Measurements from ENCODE around the gene MIDN.
A peak's percentile ranks its signal among the peaks of the same experiment; 100 is the strongest.

The MIDN gene

GRCh38 chr19:1251330-1252220 is 3.2 kb downstream of the MIDN start:
- peak; percentile 75 to 81 for DNase-seq
- TF ChIP-seq POLR2A (IDR thresholded peaks at IDR 0.05; ENCODE audit: low read length) = peak; percentile 13
- TF ChIP-seq GATA1 (IDR thresholded peaks at IDR 0.05; ENCODE audit: low read depth, low read length) = no peak

GRCh38 chr19:1252221-1252820 is 3.9 kb downstream of the MIDN start:
- DNase-seq = peak; percentile 67 to 80
- no peak for TF ChIP-seq GATA1 (IDR thresholded peaks at IDR 0.05; ENCODE audit: low read depth, low read length)
- TF ChIP-seq POLR2A (IDR thresholded peaks at IDR 0.05; ENCODE audit: low read length) = peak; percentile 10

GRCh38 chr19:1252821-1253513 is 4.6 kb downstream of the MIDN start:
- peak; percentile 84 to 91 for DNase-seq
- TF ChIP-seq POLR2A (IDR thresholded peaks at IDR 0.05; ENCODE audit: low read length) (no peak), GATA1 (IDR thresholded peaks at IDR 0.05; ENCODE audit: low read depth, low read length) (no peak)

GRCh38 chr19:1253514-1254080 is 5.2 kb downstream of the MIDN start:
- peak; percentile 84 to 89 for DNase-seq
- TF ChIP-seq GATA1 (IDR thresholded peaks at IDR 0.05; ENCODE audit: low read depth, low read length) (no peak), POLR2A (IDR thresholded peaks at IDR 0.05; ENCODE audit: low read length) (no peak)

GRCh38 chr19:1254081-1254527 is 5.7 kb downstream of the MIDN start:
- DNase-seq = no peak
- no peak for TF ChIP-seq GATA1 (IDR thresholded peaks at IDR 0.05; ENCODE audit: low read depth, low read length)

GRCh38 chr19:1254530-1255185 is 6.3 kb downstream of the MIDN start:
- no peak for DNase-seq
- TF ChIP-seq GATA1 (IDR thresholded peaks at IDR 0.05; ENCODE audit: low read depth, low read length) (no peak), POLR2A (IDR thresholded peaks at IDR 0.05; ENCODE audit: low read length) (no peak)

DNA sequence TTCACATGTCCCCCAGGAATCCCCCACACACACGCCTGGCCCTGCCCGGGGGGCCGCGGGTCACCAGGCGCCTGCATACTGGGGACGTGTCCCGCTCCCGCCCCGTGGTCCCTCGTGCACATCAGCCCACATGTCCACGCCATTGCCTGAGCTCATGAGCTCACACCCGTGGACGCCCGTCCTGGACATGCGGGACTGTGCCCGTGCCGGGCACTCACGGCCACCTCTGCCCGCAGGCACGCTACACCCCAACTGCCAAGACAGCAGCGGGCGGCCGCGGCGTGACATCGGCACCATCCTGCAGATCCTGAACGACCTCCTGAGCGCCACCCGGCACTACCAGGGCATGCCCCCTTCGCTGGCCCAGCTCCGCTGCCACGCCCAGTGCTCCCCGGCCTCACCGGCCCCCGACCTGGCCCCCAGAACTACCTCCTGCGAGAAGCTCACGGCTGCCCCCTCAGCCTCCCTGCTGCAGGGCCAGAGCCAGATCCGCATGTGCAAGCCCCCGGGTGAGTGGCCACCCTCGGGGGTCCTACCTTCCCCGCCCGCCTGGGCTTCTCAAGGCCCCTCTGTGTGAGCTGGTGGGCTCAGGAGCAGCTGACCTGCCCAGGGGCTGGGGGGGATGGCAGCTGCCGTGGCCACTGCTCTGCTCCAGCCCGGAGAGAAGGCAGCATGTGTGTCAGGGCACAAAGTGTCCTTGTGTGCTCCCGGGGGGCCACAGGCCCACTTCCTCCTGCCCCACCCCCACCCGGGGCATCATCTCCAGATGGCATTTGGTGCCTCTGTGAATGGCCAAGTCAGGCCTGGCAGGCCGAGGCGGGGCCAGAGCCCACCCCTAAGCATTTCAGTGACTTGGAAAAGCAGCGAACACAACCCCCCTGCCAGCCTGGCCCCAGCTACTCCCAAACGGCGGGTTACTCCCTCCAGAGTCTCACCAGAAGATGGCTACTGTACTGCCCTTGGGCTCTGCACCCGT is 7.1 kb downstream of the MIDN start:
- no peak for DNase-seq
- TF ChIP-seq POLR2A (IDR thresholded peaks at IDR 0.05; ENCODE audit: low read length) (no peak), GATA1 (IDR thresholded peaks at IDR 0.05; ENCODE audit: low read depth, low read length) (no peak)

DNA sequence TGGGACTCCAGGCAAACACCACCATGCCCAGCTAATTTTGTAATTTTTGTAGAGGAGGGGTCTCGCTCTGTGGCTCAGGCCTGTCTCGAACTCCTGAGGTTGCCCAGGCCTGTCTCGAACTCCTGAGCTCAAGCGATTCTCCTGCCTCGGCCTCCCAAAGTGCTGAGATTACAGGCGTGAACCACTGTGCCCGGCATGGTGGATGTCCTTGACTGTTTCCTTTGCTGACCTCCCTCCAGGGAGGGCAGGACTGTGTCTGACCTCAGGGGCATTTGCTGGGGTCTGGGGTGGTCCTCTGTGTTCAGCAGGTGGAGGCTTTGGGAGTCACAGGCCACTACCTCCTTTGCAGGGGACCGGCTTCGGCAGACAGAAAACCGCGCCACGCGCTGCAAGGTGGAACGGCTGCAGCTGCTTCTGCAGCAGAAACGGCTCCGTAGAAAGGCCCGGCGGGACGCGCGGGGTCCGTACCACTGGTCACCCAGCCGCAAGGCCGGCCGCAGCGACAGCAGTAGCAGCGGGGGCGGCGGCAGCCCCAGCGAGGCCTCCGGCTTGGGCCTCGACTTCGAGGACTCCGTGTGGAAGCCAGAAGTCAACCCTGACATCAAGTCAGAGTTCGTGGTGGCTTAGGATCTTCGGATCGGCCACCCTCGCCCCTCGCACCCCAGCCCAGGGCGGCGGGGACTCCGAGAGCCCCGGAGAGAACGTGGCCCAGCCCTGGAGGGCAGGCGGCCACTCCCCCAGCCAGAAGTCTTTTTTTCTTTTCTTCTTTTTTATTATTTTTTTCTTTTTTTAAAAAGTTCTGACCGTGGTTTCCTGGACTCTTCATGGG is 8.5 kb downstream of the MIDN start:
- peak; percentile 23 for TF ChIP-seq POLR2A (IDR thresholded peaks at IDR 0.05; ENCODE audit: low read length)
- TF ChIP-seq GATA1 (IDR thresholded peaks at IDR 0.05; ENCODE audit: low read depth, low read length) = no peak
- no peak for DNase-seq

GRCh38 chr19:1257475-1258162 is 9.2 kb downstream of the MIDN start:
- no peak for TF ChIP-seq POLR2A (IDR thresholded peaks at IDR 0.05; ENCODE audit: low read length)

DNA sequence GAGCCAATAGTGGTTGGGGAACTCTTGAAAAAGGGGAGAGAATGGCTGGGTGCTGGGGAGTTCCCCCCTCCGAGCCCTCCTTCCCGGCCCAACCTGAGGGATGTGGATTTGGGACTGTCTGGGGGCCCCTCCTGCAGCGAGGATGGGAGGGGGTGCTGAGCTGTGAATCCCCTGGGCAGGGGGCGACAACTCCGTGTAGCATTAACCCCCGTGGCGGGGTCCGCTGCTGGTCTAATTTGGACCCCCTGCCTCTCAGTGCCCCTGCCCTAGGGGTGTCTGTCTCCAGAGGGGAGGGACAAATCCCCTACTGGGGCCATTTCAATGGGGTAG is 9.7 kb downstream of the MIDN start:
- TF ChIP-seq POLR2A (IDR thresholded peaks at IDR 0.05; ENCODE audit: low read length) = no peak
- no peak for DNase-seq

More at GRCh38 chr19:1257475-1258162, 9.2 kb downstream of the MIDN start:
- DNase-seq = no peak

DNA sequence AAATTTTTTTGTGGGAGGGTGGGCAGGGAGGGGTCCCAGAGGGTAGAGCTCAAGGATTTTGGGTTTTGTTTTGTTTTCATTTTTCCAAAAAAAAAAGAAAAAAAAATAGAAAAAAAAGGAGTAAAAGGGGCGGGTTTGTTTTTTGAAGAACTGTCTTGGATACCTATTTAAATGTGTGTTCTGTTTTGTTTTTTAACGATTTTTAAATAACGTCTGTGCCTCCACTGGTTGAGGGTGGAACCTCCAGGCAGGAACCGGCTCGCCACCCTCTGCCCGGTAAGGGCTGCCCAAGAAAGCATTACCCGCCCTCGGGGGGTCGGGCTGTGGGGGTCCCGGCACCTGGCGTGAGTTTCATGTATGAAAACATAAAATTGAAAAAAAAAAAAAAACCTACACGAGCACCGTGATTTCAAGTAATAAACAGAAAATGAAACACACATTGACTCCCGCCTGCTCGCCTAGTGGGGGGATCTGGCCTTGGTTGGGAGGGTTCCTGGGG is 10.4 kb downstream of the MIDN start:
- TF ChIP-seq GATA1 (IDR thresholded peaks at IDR 0.05; ENCODE audit: low read depth, low read length) (no peak), POLR2A (IDR thresholded peaks at IDR 0.05; ENCODE audit: low read length) (no peak)
- DNase-seq = no peak
